Keratinocyte (primary cell): ENCODE results near the gene FSCB. TPM values are rescaled to one million over a fixed set of nuclear protein-coding genes. Genes with fewer than 3 reads are reported as not detected.

Experiments
- DNase-seq: peaks from one replicate; pipeline ENCODE4 v3.0.0-alpha.2; 2011; ENCODE audit warnings: low read depth, missing footprints, low spot score
- FAIRE-seq: peaks from 2 replicates; lab custom pipeline; 2011; peaks lifted over from hg19 to GRCh38; lab: Jason Lieb, UNC
- H2AFZ ChIP-seq: 2 replicates; pipeline ENCODE4 v1.6.0; 2012; ENCODE audit warnings: low read length, control low read depth, inconsistent platforms; ENCODE audit not compliant: control insufficient read depth
- H3K27ac ChIP-seq: 2 replicates; pipeline ENCODE4 v1.5.1; 2011; ENCODE audit warnings: low read length; ENCODE audit not compliant: control insufficient read depth, insufficient read depth
- H3K27me3 ChIP-seq: 3 replicates; pipeline ENCODE4 v1.6.0; 2011; ENCODE audit warnings: low read length; ENCODE audit not compliant: control insufficient read depth, insufficient read depth; ENCODE audit errors: extremely low read depth
- H3K36me3 ChIP-seq, 2 experiments: 2 replicates in 1 of 2; 3 replicates in 1 of 2; pipeline ENCODE4 v1.5.1; 2011; ENCODE audit warnings: low read length in 2 of 2, mild to moderate bottlenecking in 1 of 2; ENCODE audit not compliant: control insufficient read depth in 2 of 2, insufficient read depth in 2 of 2; ENCODE audit errors: extremely low read depth in 1 of 2
- H3K4me1 ChIP-seq: 3 replicates; pipeline ENCODE4 v1.5.1; 2011; ENCODE audit warnings: low read length; ENCODE audit not compliant: control insufficient read depth, insufficient read depth; ENCODE audit errors: extremely low read depth
- H3K4me2 ChIP-seq: 3 replicates; pipeline ENCODE4 v1.6.0; 2011; ENCODE audit warnings: low read depth, low read length; ENCODE audit not compliant: control insufficient read depth, insufficient read depth; ENCODE audit errors: extremely low read depth
- H3K4me3 ChIP-seq, 3 experiments: fragments of 200-600 bp in 1 of 3; sonication (generic) in 1 of 3; 2 replicates in 2 of 3; 3 replicates in 1 of 3; pipeline ENCODE4 v1.5.1; 2011 to 2016; ENCODE audit warnings: low read length in 3 of 3, mild to moderate bottlenecking in 3 of 3, control low read depth in 2 of 3, inconsistent platforms in 1 of 3, low read depth in 1 of 3, mixed read lengths in 1 of 3, mixed run types in 1 of 3, moderate library complexity in 1 of 3; ENCODE audit not compliant: control insufficient read depth in 2 of 3, insufficient read depth in 2 of 3; ENCODE audit errors: extremely low read depth in 1 of 3
- H3K79me2 ChIP-seq: 2 replicates; pipeline ENCODE4 v1.6.0; 2012; ENCODE audit warnings: low read length; ENCODE audit not compliant: control insufficient read depth, insufficient read depth
- H3K9ac ChIP-seq: 3 replicates; pipeline ENCODE4 v1.6.0; 2011; ENCODE audit warnings: low read length; ENCODE audit not compliant: control insufficient read depth, insufficient read depth; ENCODE audit errors: extremely low read depth
- H3K9me1 ChIP-seq: 3 replicates; pipeline ENCODE4 v1.6.0; 2011; ENCODE audit warnings: low read length; ENCODE audit not compliant: control insufficient read depth, insufficient read depth; ENCODE audit errors: extremely low read depth
- H3K9me3 ChIP-seq: 2 replicates; pipeline ENCODE4 v1.5.1; 2012; ENCODE audit warnings: low read depth, low read length; ENCODE audit not compliant: control insufficient read depth
- H4K20me1 ChIP-seq: 3 replicates; pipeline ENCODE4 v1.6.0; 2011; ENCODE audit warnings: low read length; ENCODE audit not compliant: control insufficient read depth, insufficient read depth; ENCODE audit errors: extremely low read depth
- CTCF ChIP-seq, 3 experiments: IDR thresholded peaks in 1 of 3; conservative IDR thresholded peaks in 1 of 3; optimal IDR thresholded peaks in 1 of 3; 2 replicates in 2 of 3; 3 replicates in 1 of 3; pipeline versions ENCODE3 to v1.5.1; 2011; ENCODE audit warnings: low read length in 3 of 3, mild to moderate bottlenecking in 3 of 3, moderate library complexity in 2 of 3, control low read depth in 1 of 3, inconsistent platforms in 1 of 3; ENCODE audit not compliant: insufficient read depth in 2 of 3; ENCODE audit errors: extremely low read depth in 1 of 3
- EZH2 ChIP-seq: IDR thresholded peaks from one replicate; pipeline ENCODE4 v1.6.1; 2012; ENCODE audit warnings: inconsistent platforms, mild to moderate bottlenecking, low read length, moderate library complexity
- dilution Hi-C: fragments of 300-500 bp; cut with MboI; formaldehyde crosslinking; loops from one replicate; pipeline ENCODE4 v1.7.0; 2020; ENCODE audit warnings: low sequenced_read_pairs; ENCODE audit not compliant: extremely low pct_ligation_motif_present
- polyA plus RNA-seq, 5 experiments: library from polyadenylated mRNA; depleted of rRNA in 3 of 5; stranded (reverse) in 3 of 5; stranded (forward) in 1 of 5; unstranded in 1 of 5; fragments of >200 nt; gene quantifications; 1 replicate in 1 of 5; 2 replicates in 3 of 5; 3 replicates in 1 of 5; pipeline versions ENCODE4 v1.2.1 to v1.2.3, GENCODE V29; 2011 to 2012; ENCODE audit warnings: missing spikeins in 2 of 5, low read depth in 1 of 5, low replicate concordance in 1 of 5

Gene FSCB
- polyA plus RNA-seq, 1 donor (not counting 4 experiments of a cell fraction or from before 2014, with no cell fraction given): not detected

- no peak overlapping the region for H3K9ac ChIP-seq
- H3K27me3 ChIP-seq: no peaks in the 10 kb centered on the region
- H3K9me3 ChIP-seq: no peaks in the 10 kb centered on the region
- FAIRE-seq: no peak
- dilution Hi-C loops: no loop called here
- H4K20me1 ChIP-seq: no peaks in the 10 kb centered on the region
- H3K9me1 ChIP-seq: no peaks in the 10 kb centered on the region
- no peaks in the 10 kb centered on the region for H3K79me2 ChIP-seq
- H3K4me3 ChIP-seq: no peak overlapping the region
- no peak overlapping the region for H2AFZ ChIP-seq
- H3K4me1 ChIP-seq: no peaks in the 10 kb centered on the region
- no peaks in the 10 kb centered on the region for H3K36me3 ChIP-seq
- H3K4me2 ChIP-seq: no peak overlapping the region
- no peak for TF ChIP-seq EZH2
- TF ChIP-seq CTCF (optimal IDR thresholded peaks at IDR 0.05 in 1 of 3, IDR thresholded peaks at IDR 0.05 in 1 of 3, conservative IDR thresholded peaks at IDR 0.05 in 1 of 3; ENCODE audit: extremely low read depth in 1 of 3, insufficient read depth in 2 of 3, low read length in 3 of 3): no peak
- no peak overlapping the region for H3K27ac ChIP-seq
- DNase-seq: no peak
Observed at GRCh38 chr14:44461811-44462210, 45.3 kb downstream of the FSCB start.
